ENCODE results near the gene ADAMTS2.
"Not testable (repeated sequence)": the region's sequence is repeated elsewhere in the genome, so short reads cannot be mapped to it uniquely, and the experiment has no call there.

Gene ADAMTS2

GRCh38 chr5:179119415-179120170, 225.7 kb downstream of the ADAMTS2 start:
- DNase-seq, result no peak

GRCh38 chr5:179118756-179119414, 226.4 kb downstream of the ADAMTS2 start:
- DNase-seq, result no peak

- DNase-seq, result no peak
Observed at GRCh38 chr5:179118338-179118737, 226.9 kb downstream of the ADAMTS2 start.

- DNase-seq, result no peak
Observed at GRCh38 chr5:179115845-179116524, 229.3 kb downstream of the ADAMTS2 start.

GRCh38 chr5:179115307-179115706, 230.0 kb downstream of the ADAMTS2 start:
- no peak for DNase-seq

GRCh38 chr5:179114756-179115155, 230.5 kb downstream of the ADAMTS2 start:
- DNase-seq, result no peak

- DNase-seq, result no peak
Observed at GRCh38 chr5:179113945-179114641, 231.2 kb downstream of the ADAMTS2 start.

- no peak for DNase-seq
Observed at GRCh38 chr5:179113143-179113530, 232.1 kb downstream of the ADAMTS2 start.

GRCh38 chr5:179112469-179113142, 232.7 kb downstream of the ADAMTS2 start:
- DNase-seq, result no peak

- no peak for DNase-seq
Observed at GRCh38 chr5:179111267-179112207, 233.7 kb downstream of the ADAMTS2 start.

- DNase-seq, result no peak
Observed at GRCh38 chr5:179110528-179110927, 234.7 kb downstream of the ADAMTS2 start.

- not testable (repeated sequence) for DNase-seq
Observed at GRCh38 chr5:179101282-179101681, 244.0 kb downstream of the ADAMTS2 start.

GRCh38 chr5:179089502-179089901, 255.8 kb downstream of the ADAMTS2 start:
- no peak for DNase-seq

- DNase-seq, result no peak
Observed at GRCh38 chr5:179080724-179081123, 264.5 kb downstream of the ADAMTS2 start.

- no peak for DNase-seq
Observed at GRCh38 chr5:179079165-179079987, 265.9 kb downstream of the ADAMTS2 start.

GRCh38 chr5:179065703-179066102, 279.6 kb downstream of the ADAMTS2 start:
- no peak for DNase-seq

- no peak for DNase-seq
Observed at GRCh38 chr5:179061025-179061424, 284.2 kb downstream of the ADAMTS2 start.
